B cell (primary cell): ENCODE data around the gene STX4. TPM values are rescaled to one million over a fixed set of nuclear protein-coding genes. Genes with fewer than 3 reads are reported as not detected.

Source experiments
- ATAC-seq: fragments of 200-7000 bp; cut with Tn5 transposase; one replicate; pipeline ENCODE4 v1.10.0; 2021; ENCODE audit warnings: low read depth, mild to moderate bottlenecking, moderate number of reproducible peaks, moderate library complexity
- CTCF ChIA-PET: fragments of 350-600 bp; sonication (Branson Sonifier 250); formaldehyde crosslinking; loops from one replicate; lab custom pipeline; 2021; ENCODE audit warnings: antibody characterized with exemption, inconsistent platforms; lab: Charles Lee
- POLR2A ChIA-PET: fragments of 350-600 bp; sonication (Branson Sonifier 250); formaldehyde crosslinking; loops from one replicate; lab custom pipeline; 2021; ENCODE audit warnings: antibody characterized with exemption; lab: Charles Lee
- DNase-seq: peaks from one replicate; pipeline ENCODE4 v3.0.0; 2013
- H2AFZ ChIP-seq: 2 replicates; pipeline ENCODE4 v1.6.1; 2012; ENCODE audit warnings: mild to moderate bottlenecking, low read depth, low read length; ENCODE audit not compliant: insufficient read depth, poor library complexity, severe bottlenecking
- H3K27ac ChIP-seq, 2 donors: 1 replicate in 1 of 2; 2 replicates in 1 of 2; pipeline ENCODE4 v1.5.1; 2012 to 2013; ENCODE audit warnings: low read length in 2 of 2, mild to moderate bottlenecking in 2 of 2, moderate library complexity in 1 of 2
- H3K27me3 ChIP-seq, 4 experiments: fragments of 200-600 bp in 1 of 4; sonication (generic) in 1 of 4; replicated peaks in 1 of 4; 1 replicate in 2 of 4; 2 replicates in 2 of 4; pipeline versions ENCODE4 v1.6.1 to v1.7.0; 2013 to 2016; ENCODE audit warnings: low read length in 3 of 4, mild to moderate bottlenecking in 2 of 4, mixed read lengths in 1 of 4, moderate library complexity in 1 of 4; ENCODE audit not compliant: insufficient read depth in 4 of 4, control insufficient read depth in 3 of 4; ENCODE audit errors: control extremely low read depth in 1 of 4
- H3K36me3 ChIP-seq, 2 experiments: replicated peaks in 1 of 2; 1 replicate in 1 of 2; 2 replicates in 1 of 2; pipeline versions ENCODE4 v1.6.1 to v1.7.1; 2013; ENCODE audit warnings: low read length in 1 of 2; ENCODE audit not compliant: insufficient read depth in 2 of 2, control insufficient read depth in 1 of 2; ENCODE audit errors: control extremely low read depth in 1 of 2, extremely low read depth in 1 of 2
- H3K4me1 ChIP-seq, 2 donors: fragments of 200-600 bp in 1 of 2; sonication (generic) in 1 of 2; 1 replicate in 1 of 2; 2 replicates in 1 of 2; pipeline versions ENCODE4 v1.5.1 to v1.6.1; 2013 to 2017; ENCODE audit warnings: low read length in 2 of 2; ENCODE audit not compliant: control insufficient read depth in 2 of 2, insufficient read depth in 2 of 2
- H3K4me2 ChIP-seq: replicated peaks from 2 replicates; pipeline ENCODE3; 2012; ENCODE audit warnings: mild to moderate bottlenecking, low read depth, low read length; ENCODE audit not compliant: poor library complexity, severe bottlenecking
- H3K4me3 ChIP-seq, 5 experiments: fragments of 200-600 bp in 1 of 5; sonication (generic) in 1 of 5; 1 replicate in 3 of 5; 2 replicates in 2 of 5; pipeline versions ENCODE4 v1.5.1 to v1.7.0; 2011 to 2016; ENCODE audit warnings: low read length in 4 of 5, mild to moderate bottlenecking in 4 of 5, low read depth in 2 of 5, control low read depth in 1 of 5, moderate library complexity in 1 of 5; ENCODE audit not compliant: insufficient read depth in 1 of 5; ENCODE audit errors: control extremely low read depth in 1 of 5, extremely low read depth in 1 of 5
- H3K79me2 ChIP-seq: fragments of 200-600 bp; sonication (generic); one replicate; pipeline ENCODE4 v1.6.0; 2016; ENCODE audit warnings: low read length; ENCODE audit not compliant: control insufficient read depth, insufficient read depth
- H3K9ac ChIP-seq: fragments of 200-600 bp; sonication (generic); 2 replicates; pipeline ENCODE4 v1.6.1; 2017; ENCODE audit warnings: mild to moderate bottlenecking, low read length, moderate library complexity
- H3K9me3 ChIP-seq, 3 donors: one replicate each; pipeline versions ENCODE4 v1.6.1 to v1.7.1; 2013; ENCODE audit warnings: low read length in 2 of 3; ENCODE audit not compliant: control insufficient read depth in 2 of 3, insufficient read depth in 1 of 3; ENCODE audit errors: control extremely low read depth in 1 of 3
- H4K20me1 ChIP-seq: 2 replicates; pipeline ENCODE4 v1.6.0; 2012; ENCODE audit warnings: mild to moderate bottlenecking, low read length; ENCODE audit not compliant: insufficient read depth, control insufficient read depth, poor library complexity, severe bottlenecking
- H3K27ac Mint-ChIP-seq: one replicate; pipeline ENCODE4 v1.8.0; 2021; ENCODE audit warnings: mixed read lengths
- H3K27me3 Mint-ChIP-seq: one replicate; pipeline ENCODE4 v1.8.0; 2021; ENCODE audit warnings: mixed read lengths
- H3K4me1 Mint-ChIP-seq: one replicate; pipeline ENCODE4 v1.8.0; 2021; ENCODE audit warnings: mixed read lengths
- H3K4me3 Mint-ChIP-seq: one replicate; pipeline ENCODE4 v1.8.0; 2021; ENCODE audit warnings: mixed read lengths
- H3K9me3 Mint-ChIP-seq: one replicate; pipeline ENCODE4 v1.8.0; 2022; ENCODE audit warnings: mixed read lengths; ENCODE audit not compliant: insufficient read depth
- CTCF ChIP-seq: fragments of 200-600 bp; IDR thresholded peaks from one replicate; pipeline ENCODE4 v1.8.0; 2022; ENCODE audit warnings: antibody characterized with exemption, mild to moderate bottlenecking
- EZH2 ChIP-seq: IDR thresholded peaks from 2 replicates; pipeline ENCODE4 v1.6.1; 2012; ENCODE audit warnings: borderline replicate concordance, low read depth, mild to moderate bottlenecking, moderate library complexity, low read length; ENCODE audit not compliant: insufficient read depth, poor library complexity, severe bottlenecking
- WGBS: methylation state at CpG from one replicate; pipeline ENCODE4 v1.1.5; 2013; ENCODE audit warnings: missing lambda C conversion rate; ENCODE audit not compliant: insufficient coverage; 5-methylcytosine and 5-hydroxymethylcytosine counted together
- intact Hi-C: fragments of 100-400 bp; cut with micrococcal nuclease; formaldehyde crosslinking; loops from one replicate; pipeline ENCODE4 v1.10.0; 2022
- polyA plus RNA-seq: library from polyadenylated mRNA; depleted of rRNA; stranded (reverse); fragments of >200 nt; gene quantifications from 2 replicates; pipeline ENCODE4 v1.2.3, GENCODE V29; 2012
- total RNA-seq, 2 donors: library from RNA; stranded (reverse); fragments of 120-200 nt in 1 of 2; gene quantifications; 1 replicate in 1 of 2; 2 replicates in 1 of 2; pipeline versions ENCODE4 v1.2.3 to v1.2.4, GENCODE V29; 2013 to 2022

Gene STX4
- total and polyA plus RNA-seq, 2 donors (not counting 1 experiment from before 2014, with no cell fraction given): 120 to 133 TPM

- Histone ChIP-seq H3K27ac (no peak within 1 kb of the TSS), H3K9me3 (no peaks in the 10 kb centered on the region), H2AFZ (no peak within 1 kb of the TSS), H4K20me1 (peaks cover 10% of the 10 kb centered on the region), H3K27me3 (no peaks in the 10 kb centered on the region), H3K4me3 (no peak within 1 kb of the TSS), H3K4me2 (no peak within 1 kb of the TSS), H3K36me3 (peaks cover 0 to 13% of the 10 kb centered on the region in 2 experiments), H3K79me2 (peaks cover 18% of the 10 kb centered on the region), H3K4me1 (peaks cover 0 to 8% of the 10 kb centered on the region in 2 donors), H3K9ac (no peak within 1 kb of the TSS)
- Mint-ChIP-seq H3K9me3 (no peaks in the 10 kb centered on the region), H3K27me3 (no peaks in the 10 kb centered on the region), H3K27ac (no peak within 1 kb of the TSS), H3K4me3 (no peak within 1 kb of the TSS), H3K4me1 (peaks cover 6% of the 10 kb centered on the region)
- no peak for DNase-seq
- no peak for ATAC-seq
- WGBS: 96% methylated on average over 15 of the region's 15 CpGs
- ChIA-PET POLR2A (interaction anchor here (0.6 kb wide), 1 partner anchor 161 kb away, joined by 4 read pairs; no protein-coding TSS in a partner anchor), CTCF (no interaction called here)
- TF ChIP-seq CTCF (no peak), EZH2 (no peak)
- intact Hi-C loops: no loop called here
These were observed 55.3 kb downstream of the STX4 start, which contains the start of gene PRSS53 for GRCh38 chr16:31088459-31089183. Gene PRSS53, minus strand, starts transcription at chr16:31088943. Its CDS starts 134 bp downstream, at chr16:31088809.

- Histone ChIP-seq H3K4me1 (peaks cover 5 to 14% of the 10 kb centered on the region in 2 donors), H3K27ac (no peak overlapping the region), H3K79me2 (peaks cover 23% of the 10 kb centered on the region), H4K20me1 (peaks cover 5% of the 10 kb centered on the region), H2AFZ (no peak overlapping the region), H3K9me3 (no peaks in the 10 kb centered on the region), H3K36me3 (peaks cover 0 to 13% of the 10 kb centered on the region in 2 experiments), H3K27me3 (no peaks in the 10 kb centered on the region), H3K9ac (no peak overlapping the region), H3K4me3 (no peak overlapping the region), H3K4me2 (no peak overlapping the region)
- TF ChIP-seq EZH2 (no peak), CTCF (no peak)
- Mint-ChIP-seq H3K4me3 (no peak overlapping the region), H3K9me3 (no peaks in the 10 kb centered on the region), H3K4me1 (peaks cover 11% of the 10 kb centered on the region), H3K27me3 (no peaks in the 10 kb centered on the region), H3K27ac (no peak overlapping the region)
- POLR2A ChIA-PET: no interaction called here
- intact Hi-C loops: no loop called here
- DNase-seq (no peak), ATAC-seq (no peak)
- WGBS: 96% methylated on average over 5 of the region's 8 CpGs
- CTCF ChIA-PET: no interaction called here
These were observed 55.8 kb downstream of the STX4 start for GRCh38 chr16:31089199-31089598.
